Uterus (tissue), 4 donors: ENCODE results near the gene SH3BGRL2. TPM values are rescaled to one million over a fixed set of nuclear protein-coding genes. Genes with fewer than 3 reads are reported as not detected.

Experiments
- DNase-seq, 2 donors: peaks; one replicate each; pipeline ENCODE4 v3.0.0-alpha.2; 2019 to 2020
- H3K27ac ChIP-seq, 2 donors: fragments of 200-600 bp; sonication (generic); 1 replicate in 1 of 2; 2 replicates in 1 of 2; pipeline ENCODE4 v1.5.1; 2016 to 2018
- H3K27me3 ChIP-seq, 2 donors: fragments of 200-600 bp; sonication (generic); one replicate each; pipeline ENCODE4 v1.5.1; 2018 to 2019; ENCODE audit warnings: control low read depth in 1 of 2
- H3K36me3 ChIP-seq, 2 donors: fragments of 200-600 bp; sonication (generic); one replicate each; pipeline ENCODE4 v1.5.1; 2019; ENCODE audit warnings: control low read depth in 1 of 2
- H3K4me1 ChIP-seq, 2 donors: fragments of 200-600 bp; sonication (generic); one replicate each; pipeline ENCODE4 v1.5.1; 2018 to 2019; ENCODE audit warnings: control low read depth in 1 of 2
- H3K4me3 ChIP-seq, 2 donors: fragments of 200-600 bp; sonication (generic); 1 replicate in 1 of 2; 2 replicates in 1 of 2; pipeline ENCODE4 v1.5.1; 2018 to 2019; ENCODE audit warnings: mild to moderate bottlenecking in 1 of 2
- H3K9me3 ChIP-seq, 2 donors: fragments of 200-600 bp; sonication (generic); one replicate each; pipeline ENCODE4 v1.5.1; 2019; ENCODE audit warnings: control low read depth in 1 of 2
- CTCF ChIP-seq, 4 experiments: fragments of 200-600 bp in 2 of 4; fragments of 450-650 bp in 2 of 4; sonication (generic) in 2 of 4; IDR thresholded peaks; one replicate each; pipeline ENCODE4 v1.5.1; 2016 to 2019; ENCODE audit warnings: antibody characterized with exemption in 4 of 4, mild to moderate bottlenecking in 2 of 4, moderate library complexity in 1 of 4
- POLR2A ChIP-seq, 2 donors: fragments of 450-650 bp; IDR thresholded peaks; one replicate each; pipeline ENCODE4 v1.6.1; 2016; ENCODE audit warnings: antibody characterized with exemption in 2 of 2, mild to moderate bottlenecking in 1 of 2, moderate library complexity in 1 of 2
- intact Hi-C: fragments of 100-400 bp; cut with DNase I; formaldehyde crosslinking; loops from one replicate; pipeline ENCODE4 v1.15.1; 2023; ENCODE audit warnings: low total_unique reads
- total RNA-seq, 4 donors: library from RNA; depleted of rRNA in 3 of 4; stranded (reverse); fragments of >200 nt in 3 of 4; gene quantifications; one replicate each; pipeline versions ENCODE4 v1.1.0 to v1.2.4, GENCODE V29; 2014 to 2023
- donor health status: DM: yes; HTN: yes; CAD: no.

The SH3BGRL2 gene
- total RNA-seq, 4 donors from 2014 or later: 24.6 to 53.2 (median 34.4) TPM

DNA sequence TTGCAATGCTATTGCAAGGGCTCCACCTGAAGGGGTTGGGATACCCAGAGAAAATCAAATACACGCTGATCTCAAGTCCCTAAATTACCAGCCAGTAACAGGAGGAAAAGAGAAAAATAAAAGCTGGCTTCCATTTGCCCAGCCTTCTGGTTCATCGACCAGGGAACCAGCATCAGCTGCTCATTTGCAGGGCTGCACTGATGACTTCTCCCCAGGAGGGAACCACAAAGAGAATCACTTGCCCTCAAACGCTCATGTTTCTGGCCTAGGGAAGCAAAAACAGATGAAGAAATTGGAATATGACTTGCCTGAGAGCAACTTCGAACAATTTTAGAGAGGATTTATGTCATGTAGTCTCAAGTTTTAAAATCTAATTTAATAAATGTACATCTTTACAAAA lies 119.7 kb downstream of the SH3BGRL2 start:
- Histone ChIP-seq H3K9me3 (no peaks in the 10 kb centered on the region), H3K27ac (no peak overlapping the region), H3K4me1 (no peaks in the 10 kb centered on the region), H3K4me3 (no peak overlapping the region), H3K36me3 (no peaks in the 10 kb centered on the region), H3K27me3 (no peaks in the 10 kb centered on the region)
- intact Hi-C loops: no loop called here
- no peak for DNase-seq
- no peak for TF ChIP-seq POLR2A (IDR thresholded peaks at IDR 0.05)
- TF ChIP-seq CTCF (IDR thresholded peaks at IDR 0.05): no peak

Other genes with a start within 250 kb of the SH3BGRL2 start
- gene LCA5, start 93.9 kb upstream of the SH3BGRL2 start, total RNA-seq: 10 to 100 TPM in 2 of 4 donors, 1 to 10 TPM in 2; 3.6 to 18.0 (median 9.3) TPM